Endothelial cell of umbilical vein (primary cell): ENCODE measurements around the gene TRPC4AP. TPM values are rescaled to one million over a fixed set of nuclear protein-coding genes. Genes with fewer than 3 reads are reported as not detected.
A peak's percentile ranks its signal among the peaks of the same experiment; 100 is the strongest.

Experiments
- BruUV-seq: library from RNA; stranded (reverse); fragments of 400-500 nt; replicated peaks from 2 replicates; lab custom pipeline; 2021; lab: Mats Ljungman, UMichigan
- CTCF ChIA-PET: fragments of 300-600, 350-600 bp; sonication (Branson Sonifier 250); formaldehyde crosslinking; loops from one replicate; lab custom pipeline; 2021; ENCODE audit warnings: antibody characterized with exemption, inconsistent platforms; lab: Charles Lee
- POLR2A ChIA-PET: fragments of 300-600, 350-600 bp; sonication (Branson Sonifier 250); formaldehyde crosslinking; loops from one replicate; lab custom pipeline; 2021; ENCODE audit warnings: antibody characterized with exemption, inconsistent platforms; lab: Charles Lee
- DNase-seq: peaks from one replicate; pipeline ENCODE4 v3.0.0-alpha.2; 2011; ENCODE audit warnings: low read depth, low spot score
- FAIRE-seq: peaks from 2 replicates; lab custom pipeline; 2011; peaks lifted over from hg19 to GRCh38; lab: Jason Lieb, UNC
- H2AFZ ChIP-seq: 2 replicates; pipeline ENCODE4 v1.6.0; 2012; ENCODE audit warnings: low read depth, low read length, control low read depth, inconsistent platforms
- H3K27ac ChIP-seq: 2 replicates; pipeline ENCODE4 v1.5.1; 2011; ENCODE audit warnings: low read depth, mild to moderate bottlenecking, control low read depth, low read length, moderate library complexity; ENCODE audit not compliant: insufficient read depth
- H3K27me3 ChIP-seq, 2 experiments: 2 replicates each; pipeline versions ENCODE4 v1.6.0 to v1.6.1; 2011; ENCODE audit warnings: low read length in 2 of 2, mixed read lengths in 1 of 2; ENCODE audit not compliant: control insufficient read depth in 2 of 2, insufficient read depth in 2 of 2
- H3K36me3 ChIP-seq, 2 experiments: 2 replicates in 1 of 2; 3 replicates in 1 of 2; pipeline ENCODE4 v1.5.1; 2011; ENCODE audit warnings: low read length in 2 of 2, mild to moderate bottlenecking in 1 of 2, moderate library complexity in 1 of 2; ENCODE audit not compliant: control insufficient read depth in 2 of 2, insufficient read depth in 2 of 2; ENCODE audit errors: extremely low read depth in 1 of 2
- H3K4me1 ChIP-seq: 3 replicates; pipeline ENCODE4 v1.5.1; 2011; ENCODE audit warnings: mild to moderate bottlenecking, low read length; ENCODE audit not compliant: control insufficient read depth, insufficient read depth; ENCODE audit errors: extremely low read depth
- H3K4me2 ChIP-seq: 2 replicates; pipeline ENCODE4 v1.6.1; 2011; ENCODE audit warnings: low read length, control low read depth, mixed read lengths; ENCODE audit not compliant: insufficient read depth
- H3K4me3 ChIP-seq, 3 experiments: fragments of 200-600 bp in 1 of 3; sonication (generic), shearing (Covaris generic) in 1 of 3; replicated peaks in 1 of 3; 2 replicates each; pipeline ENCODE4 v1.5.1; 2011 to 2016; ENCODE audit warnings: control low read depth in 3 of 3, low read length in 3 of 3, mild to moderate bottlenecking in 2 of 3, inconsistent platforms in 1 of 3, low read depth in 1 of 3, moderate library complexity in 1 of 3; ENCODE audit not compliant: insufficient read depth in 1 of 3
- H3K79me2 ChIP-seq: 2 replicates; pipeline ENCODE4 v1.6.0; 2012; ENCODE audit warnings: low read length, inconsistent platforms; ENCODE audit not compliant: control insufficient read depth, insufficient read depth
- H3K9ac ChIP-seq: replicated peaks from 2 replicates; pipeline ENCODE3; 2011; ENCODE audit warnings: low read length, control low read depth; ENCODE audit not compliant: insufficient read depth; ENCODE audit errors: extremely low read depth
- H3K9me1 ChIP-seq: replicated peaks from 3 replicates; pipeline ENCODE4 v1.6.0; 2011; ENCODE audit warnings: mild to moderate bottlenecking, low read length; ENCODE audit not compliant: control insufficient read depth, insufficient read depth; ENCODE audit errors: extremely low read depth
- H3K9me3 ChIP-seq: replicated peaks from 2 replicates; pipeline ENCODE4 v1.5.1; 2012; ENCODE audit warnings: low read length, inconsistent platforms; ENCODE audit not compliant: control insufficient read depth, insufficient read depth
- H4K20me1 ChIP-seq: replicated peaks from 2 replicates; pipeline ENCODE3; 2011; ENCODE audit warnings: mild to moderate bottlenecking, low read length; ENCODE audit not compliant: control insufficient read depth, insufficient read depth; ENCODE audit errors: extremely low read depth
- EZH2 ChIP-seq: IDR thresholded peaks from 2 replicates; pipeline ENCODE4 v1.6.1; 2012; ENCODE audit warnings: borderline replicate concordance, low read depth, mild to moderate bottlenecking, moderate library complexity, low read length, inconsistent platforms; ENCODE audit not compliant: severe bottlenecking
- FOS ChIP-seq: IDR thresholded peaks from 2 replicates; pipeline ENCODE4 v1.6.1; 2011; ENCODE audit warnings: mild to moderate bottlenecking, low read length, moderate library complexity, borderline replicate concordance; ENCODE audit not compliant: insufficient read depth
- GATA2 ChIP-seq: IDR thresholded peaks from 2 replicates; pipeline ENCODE4 v1.7.0; 2011; ENCODE audit warnings: low read depth, mild to moderate bottlenecking, moderate library complexity, mixed read lengths, low read length; ENCODE audit not compliant: insufficient read length, insufficient read depth
- JUN ChIP-seq: IDR thresholded peaks from 2 replicates; pipeline ENCODE4 v1.6.1; 2011; ENCODE audit warnings: borderline replicate concordance, low read depth; ENCODE audit not compliant: insufficient read length, insufficient read depth
- MYC ChIP-seq: IDR thresholded peaks from one replicate; pipeline ENCODE4 v1.6.1; 2011; ENCODE audit warnings: mild to moderate bottlenecking, low read depth, low read length
- POLR2A ChIP-seq: IDR thresholded peaks from 2 replicates; pipeline ENCODE4 v1.6.1; 2012; ENCODE audit warnings: low read depth, mild to moderate bottlenecking, control low read depth, low read length
- POLR2AphosphoS5 ChIP-seq: IDR thresholded peaks from 2 replicates; pipeline ENCODE4 v1.6.1; 2012; ENCODE audit warnings: low read depth, mild to moderate bottlenecking, control low read depth, low read length, moderate library complexity; ENCODE audit not compliant: insufficient read depth
- dilution Hi-C: fragments of 300-500 bp; cut with MboI; formaldehyde crosslinking; loops from one replicate; pipeline ENCODE4 v1.15.0; 2019; ENCODE audit warnings: low sequenced_read_pairs; ENCODE audit not compliant: extremely low pct_ligation_motif_present
- intact Hi-C: fragments of 100-400 bp; cut with micrococcal nuclease; formaldehyde crosslinking; loops from one replicate; pipeline ENCODE4 v1.10.0; 2022
- polyA plus RNA-seq, 4 experiments: library from polyadenylated mRNA; depleted of rRNA in 3 of 4; stranded (reverse) in 3 of 4; unstranded in 1 of 4; fragments of >200 nt; gene quantifications; 2 replicates each; pipeline versions ENCODE4 v1.2.1 to v1.2.3, GENCODE V29; 2011 to 2012; ENCODE audit warnings: missing spikeins in 1 of 4
- total RNA-seq: library from RNA; stranded (reverse); gene quantifications from 2 replicates; pipeline ENCODE4 v1.2.3, GENCODE V29; 2021
- TF ChIP-seq, protein P1 (sequence below): IDR thresholded peaks from 2 replicates; pipeline ENCODE4 v1.6.1; 2011; ENCODE audit not compliant: insufficient read depth, insufficient read length
- TF ChIP-seq, protein P2 (sequence below), 2 donors: IDR thresholded peaks; 1 replicate in 1 of 2; 2 replicates in 1 of 2; pipeline ENCODE4 v1.5.1; 2011; ENCODE audit warnings: low read length in 2 of 2, mild to moderate bottlenecking in 2 of 2, moderate library complexity in 2 of 2, control low read depth in 1 of 2, inconsistent platforms in 1 of 2, low read depth in 1 of 2; ENCODE audit not compliant: insufficient read depth in 1 of 2; ENCODE audit errors: extremely low read depth in 1 of 2

TRPC4AP gene
- total and polyA plus RNA-seq, 2 donors (not counting 3 experiments of a cell fraction or from before 2014, with no cell fraction given) = 89.0 to 103 TPM

DNA sequence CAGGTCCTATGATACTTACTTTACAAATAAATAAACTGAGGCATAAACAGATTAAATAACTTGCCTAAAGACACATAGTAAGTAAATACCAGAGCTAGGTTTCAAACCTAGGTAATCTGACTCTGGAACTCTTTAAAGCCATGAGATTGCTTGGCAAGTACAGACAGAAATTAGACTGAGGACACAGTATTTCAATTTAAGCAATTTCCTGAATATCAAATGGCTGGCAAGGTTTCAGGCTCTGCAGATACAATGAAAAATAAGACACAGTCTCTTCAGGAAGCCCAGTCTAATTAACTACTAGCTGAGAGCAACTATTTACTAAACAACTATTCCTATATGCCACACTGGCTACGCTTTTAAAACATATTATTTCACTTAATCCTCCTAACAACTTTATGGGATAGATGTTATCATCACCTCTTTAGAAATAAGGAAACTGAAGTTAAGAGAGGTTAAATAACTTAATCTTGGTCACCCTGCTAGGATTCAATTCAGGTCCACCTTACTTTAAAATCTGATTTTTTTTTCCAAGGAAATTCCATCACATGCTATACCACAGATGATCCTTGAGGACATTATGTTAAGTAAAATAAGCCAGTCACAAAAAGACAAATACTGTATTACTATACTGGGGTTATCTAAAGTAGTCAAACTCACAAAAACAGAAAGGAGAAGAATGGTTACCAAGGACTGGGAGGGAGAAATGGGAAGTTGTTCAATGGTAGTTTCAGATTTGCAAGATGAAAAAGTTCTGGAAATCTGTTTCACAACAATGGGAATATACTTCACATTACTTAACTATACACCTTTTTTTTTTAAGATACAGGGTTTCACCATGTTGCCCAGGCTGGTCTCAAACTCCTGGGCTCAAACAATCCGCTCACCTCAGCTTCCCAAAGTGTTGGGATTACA, 4.1 kb downstream of the TRPC4AP start:
- Histone ChIP-seq H3K27ac (no peak overlapping the region), H3K27me3 (no peaks in the 10 kb centered on the region), H3K9me3 (no peaks in the 10 kb centered on the region), H3K4me2 (peak overlapping the region; percentile 43), H3K4me1 (peaks cover 35% of the 10 kb centered on the region), H3K9ac (no peak overlapping the region), H3K4me3 (no peak overlapping the region), H3K79me2 (peaks cover 84% of the 10 kb centered on the region), H4K20me1 (peaks cover 9% of the 10 kb centered on the region), H3K36me3 (peaks cover 0 to 3% of the 10 kb centered on the region in 2 experiments), H2AFZ (no peak overlapping the region), H3K9me1 (no peaks in the 10 kb centered on the region)
- intact Hi-C loops (no loop called here), dilution Hi-C loops (no loop called here)
- peak; percentile 62 for DNase-seq
- no peak for TF ChIP-seq FOS
- TF ChIP-seq POLR2A = no peak
- no peak for TF ChIP-seq GATA2
- no peak for TF ChIP-seq JUN
- POLR2A ChIA-PET = interaction anchor here (0.6 kb wide), 1 partner anchor 8 kb away, joined by 8 read pairs; no protein-coding TSS in a partner anchor
- CTCF ChIA-PET = interaction anchor here (0.8 to 1.1 kb wide), 3 partner anchors 8 to 119 kb away, joined by 3 to 5 read pairs (median 3); no protein-coding TSS in a partner anchor
- no TSS peak for BruUV-seq
- peak; percentile 78 for FAIRE-seq

DNA sequence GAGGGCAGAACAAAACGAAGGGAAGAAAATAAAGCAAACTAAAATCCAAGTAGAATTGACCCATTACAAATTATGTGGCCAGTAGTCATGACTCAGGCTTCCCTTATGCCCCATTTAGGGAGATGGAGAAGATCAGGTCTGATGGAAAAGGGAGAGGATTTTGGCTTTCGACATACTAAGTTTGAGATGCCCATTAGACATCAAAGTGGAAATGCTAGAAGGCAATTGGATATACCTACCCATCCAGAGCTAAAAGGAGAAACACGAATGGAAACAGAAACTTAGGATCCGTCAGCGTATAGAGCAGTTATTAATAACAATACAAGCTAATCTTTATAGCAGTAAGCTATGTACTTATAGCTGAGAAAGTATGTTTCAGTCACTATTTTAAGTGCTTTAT, 4.8 kb downstream of the TRPC4AP start:
- Histone ChIP-seq H3K79me2 (peaks cover 91% of the 10 kb centered on the region), H3K9ac (no peak overlapping the region), H3K4me3 (no peak overlapping the region), H4K20me1 (peaks cover 12% of the 10 kb centered on the region), H3K9me1 (no peaks in the 10 kb centered on the region), H3K27me3 (no peaks in the 10 kb centered on the region), H3K36me3 (peaks cover 0 to 3% of the 10 kb centered on the region in 2 experiments), H2AFZ (no peak overlapping the region), H3K4me1 (peaks cover 28% of the 10 kb centered on the region), H3K9me3 (no peaks in the 10 kb centered on the region), H3K4me2 (peak overlapping the region; percentile 30), H3K27ac (no peak overlapping the region)
- ChIA-PET CTCF (interaction anchor here (0.8 to 1.1 kb wide), 3 partner anchors 9 to 120 kb away, joined by 3 to 5 read pairs (median 3); no protein-coding TSS in a partner anchor), POLR2A (interaction anchor here (0.6 kb wide), 1 partner anchor 8 kb away, joined by 8 read pairs; no protein-coding TSS in a partner anchor)
- intact Hi-C loops (no loop called here), dilution Hi-C loops (no loop called here)
- FAIRE-seq (no peak), DNase-seq (no peak)
- no TSS peak for BruUV-seq
- TF ChIP-seq EZH2 (no peak), JUN (no peak), POLR2AphosphoS5 (no peak), GATA2 (no peak), MYC (no peak), FOS (no peak), POLR2A (no peak)
- TF ChIP-seq, protein P1, sequence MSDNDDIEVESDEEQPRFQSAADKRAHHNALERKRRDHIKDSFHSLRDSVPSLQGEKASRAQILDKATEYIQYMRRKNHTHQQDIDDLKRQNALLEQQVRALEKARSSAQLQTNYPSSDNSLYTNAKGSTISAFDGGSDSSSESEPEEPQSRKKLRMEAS = no peak
- TF ChIP-seq, protein P2, sequence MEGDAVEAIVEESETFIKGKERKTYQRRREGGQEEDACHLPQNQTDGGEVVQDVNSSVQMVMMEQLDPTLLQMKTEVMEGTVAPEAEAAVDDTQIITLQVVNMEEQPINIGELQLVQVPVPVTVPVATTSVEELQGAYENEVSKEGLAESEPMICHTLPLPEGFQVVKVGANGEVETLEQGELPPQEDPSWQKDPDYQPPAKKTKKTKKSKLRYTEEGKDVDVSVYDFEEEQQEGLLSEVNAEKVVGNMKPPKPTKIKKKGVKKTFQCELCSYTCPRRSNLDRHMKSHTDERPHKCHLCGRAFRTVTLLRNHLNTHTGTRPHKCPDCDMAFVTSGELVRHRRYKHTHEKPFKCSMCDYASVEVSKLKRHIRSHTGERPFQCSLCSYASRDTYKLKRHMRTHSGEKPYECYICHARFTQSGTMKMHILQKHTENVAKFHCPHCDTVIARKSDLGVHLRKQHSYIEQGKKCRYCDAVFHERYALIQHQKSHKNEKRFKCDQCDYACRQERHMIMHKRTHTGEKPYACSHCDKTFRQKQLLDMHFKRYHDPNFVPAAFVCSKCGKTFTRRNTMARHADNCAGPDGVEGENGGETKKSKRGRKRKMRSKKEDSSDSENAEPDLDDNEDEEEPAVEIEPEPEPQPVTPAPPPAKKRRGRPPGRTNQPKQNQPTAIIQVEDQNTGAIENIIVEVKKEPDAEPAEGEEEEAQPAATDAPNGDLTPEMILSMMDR (IDR thresholded peaks at IDR 0.05; ENCODE audit: extremely low read depth in 1 of 2, insufficient read depth in 1 of 2, low read depth in 1 of 2, low read length in 2 of 2) = no peak
